DMS53 treated with DMSO at 0.1 percent for 48 hours (cell line): ENCODE results near the gene ARHGAP6.

Experiments
- DNase-seq: peaks from one replicate; lab custom pipeline; 2025; ENCODE audit not compliant: unreplicated experiment; lab: John Stamatoyannopoulos, UW

Gene ARHGAP6

GRCh38 chrX:11427453-11428071 lies 238.2 kb downstream of the ARHGAP6 start:
- DNase-seq: no peak

DNA sequence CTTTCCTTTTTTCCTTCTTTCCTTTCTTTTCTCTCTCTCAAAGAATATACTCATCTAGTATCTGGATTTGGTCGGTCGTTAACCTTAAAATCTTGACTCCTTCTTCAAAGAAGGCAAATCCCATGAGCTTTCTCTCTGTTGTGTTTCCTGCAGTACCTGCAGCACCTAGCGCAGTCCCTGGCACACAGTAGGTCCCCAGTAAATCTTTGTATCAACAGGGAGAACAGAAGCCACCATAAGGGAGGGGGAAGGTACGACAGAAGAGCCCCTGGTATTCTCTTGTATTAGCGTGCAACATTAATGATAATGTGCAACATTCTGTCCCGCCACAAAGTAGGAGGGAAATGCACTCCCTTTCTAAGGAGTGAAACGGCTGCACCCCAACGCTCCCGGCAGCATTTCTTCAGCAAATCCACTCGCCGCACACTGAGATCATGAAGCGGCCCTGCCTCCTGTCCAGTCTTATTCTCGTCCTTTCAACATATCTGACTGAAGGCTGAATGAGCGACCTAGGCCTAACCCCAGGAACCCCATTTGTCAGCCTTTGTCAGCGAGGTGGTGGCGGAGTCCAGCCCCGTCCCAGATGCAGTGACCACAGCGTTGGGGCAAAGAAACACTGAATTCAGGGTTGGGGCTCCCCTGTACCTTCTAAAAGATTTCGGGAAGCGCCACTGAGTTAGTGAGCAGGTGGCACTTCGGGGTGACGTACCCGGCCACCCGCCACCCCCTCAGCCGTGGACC lies 238.8 kb downstream of the ARHGAP6 start:
- DNase-seq: no peak

DNA sequence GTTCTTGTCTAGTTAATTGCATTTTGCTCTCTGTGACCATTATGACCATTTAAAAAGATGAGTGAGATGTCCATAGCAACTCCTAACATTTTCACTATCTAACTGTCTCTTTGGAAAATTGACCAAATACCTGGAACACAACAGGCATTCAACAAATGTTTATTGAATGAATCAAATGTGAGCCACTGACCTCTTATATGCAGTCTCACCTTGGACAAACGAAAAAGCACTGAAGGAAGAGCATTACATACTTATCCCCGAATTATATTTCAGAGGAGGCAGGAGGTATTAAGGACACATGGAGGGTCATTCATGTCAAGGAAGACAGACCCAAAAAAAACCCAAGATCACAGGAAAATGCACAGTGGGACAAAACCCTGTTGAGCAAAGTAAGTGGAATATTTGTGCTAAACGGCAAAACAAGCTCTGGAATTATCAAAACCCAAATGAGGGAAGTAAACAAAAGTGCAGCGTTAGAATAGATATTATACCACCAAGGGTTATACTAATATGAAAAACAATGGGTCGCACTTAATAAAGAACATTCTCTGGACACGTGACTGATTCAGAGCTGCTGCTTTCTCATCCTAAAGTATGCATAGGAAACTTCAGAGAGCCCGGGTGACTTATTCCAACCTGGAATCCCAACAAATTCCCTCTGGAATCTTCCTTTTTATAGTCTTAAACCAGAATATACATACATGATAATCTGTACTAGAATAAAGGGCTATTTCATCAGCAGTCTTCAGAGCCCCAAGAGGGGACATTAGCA lies 240.6 kb downstream of the ARHGAP6 start:
- no peak for DNase-seq

- no peak for DNase-seq
These were observed 241.8 kb downstream of the ARHGAP6 start for GRCh38 chrX:11423949-11424348.

DNA sequence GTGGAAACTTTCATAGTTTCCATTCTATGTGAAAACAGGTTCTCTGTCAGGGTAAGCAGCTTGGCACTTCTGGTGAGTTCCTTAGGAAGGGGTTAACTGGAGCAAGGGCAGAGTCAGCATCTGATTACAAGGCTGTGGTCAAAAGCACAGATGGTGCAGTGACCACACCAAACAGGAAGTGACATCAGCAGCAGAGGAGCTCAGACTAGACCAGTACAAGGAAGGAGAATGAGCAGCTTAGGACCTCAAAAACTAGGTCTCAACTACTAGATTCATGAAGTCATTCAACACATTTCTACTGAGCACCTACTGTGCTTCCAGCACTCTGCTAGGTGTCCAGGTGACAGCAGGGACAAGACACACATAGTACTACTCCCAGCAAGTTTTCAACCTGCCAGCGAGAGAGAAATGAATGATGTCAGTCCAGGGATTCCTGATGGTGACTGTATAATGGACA lies 242.3 kb downstream of the ARHGAP6 start:
- no peak for DNase-seq

- no peak for DNase-seq
These were observed 243.2 kb downstream of the ARHGAP6 start for GRCh38 chrX:11422525-11422857.

DNA sequence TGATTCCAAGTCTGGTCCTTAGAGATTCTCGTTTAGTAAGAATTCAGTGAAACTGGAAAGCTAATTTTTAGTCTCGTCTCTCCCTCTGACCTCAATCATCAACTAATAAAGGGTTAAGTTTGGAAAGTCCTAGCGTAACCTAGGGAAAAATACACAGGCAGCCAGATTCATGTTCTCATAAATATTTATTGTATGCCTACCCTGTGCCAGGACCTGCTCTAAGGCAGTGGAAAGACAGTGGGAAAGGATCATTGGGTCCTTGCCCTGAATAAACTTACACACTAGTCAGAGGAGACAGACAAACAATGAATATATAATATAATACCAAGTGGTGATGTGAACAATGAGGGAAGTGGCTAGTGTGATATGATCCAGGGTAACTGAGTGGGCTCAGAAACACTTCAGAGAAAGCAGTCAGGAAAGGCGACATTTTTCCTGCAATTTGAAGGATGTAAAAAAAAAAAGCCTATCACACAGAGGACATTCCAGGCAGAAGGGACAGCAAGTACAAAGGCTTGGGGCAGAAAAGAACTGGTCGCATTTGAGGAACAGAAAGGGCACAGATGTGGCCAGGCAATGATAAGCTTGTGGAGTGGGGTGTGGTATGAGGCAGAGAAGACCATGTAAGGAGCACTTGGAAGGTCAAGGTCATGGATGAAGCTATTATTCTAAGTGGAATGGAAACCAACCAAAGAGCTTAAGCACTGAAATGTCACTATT lies 243.8 kb downstream of the ARHGAP6 start:
- DNase-seq: no peak

GRCh38 chrX:11420851-11421250 lies 244.9 kb downstream of the ARHGAP6 start:
- DNase-seq: no peak

DNA sequence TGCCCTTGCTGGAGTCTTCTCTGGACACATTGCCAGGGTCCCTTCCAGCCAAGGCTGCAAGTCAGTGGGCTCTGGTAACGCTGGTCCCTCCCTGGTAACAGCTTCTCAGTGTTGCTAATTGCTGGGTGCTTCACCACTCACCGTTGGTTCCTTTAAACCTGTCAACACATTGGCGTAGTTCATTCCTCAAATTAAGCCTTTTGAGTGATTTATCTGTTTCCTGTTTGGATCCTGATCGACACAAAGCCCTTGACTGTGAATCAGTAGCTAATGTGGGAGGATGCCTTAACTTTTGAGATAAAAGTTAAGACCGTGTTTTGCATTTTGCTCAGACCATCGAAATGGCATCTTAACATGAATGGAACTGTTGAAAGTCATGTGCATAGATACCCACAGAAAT lies 246.6 kb downstream of the ARHGAP6 start:
- DNase-seq: no peak

- no peak for DNase-seq
These were observed 249.1 kb downstream of the ARHGAP6 start for GRCh38 chrX:11416600-11416999.

DNA sequence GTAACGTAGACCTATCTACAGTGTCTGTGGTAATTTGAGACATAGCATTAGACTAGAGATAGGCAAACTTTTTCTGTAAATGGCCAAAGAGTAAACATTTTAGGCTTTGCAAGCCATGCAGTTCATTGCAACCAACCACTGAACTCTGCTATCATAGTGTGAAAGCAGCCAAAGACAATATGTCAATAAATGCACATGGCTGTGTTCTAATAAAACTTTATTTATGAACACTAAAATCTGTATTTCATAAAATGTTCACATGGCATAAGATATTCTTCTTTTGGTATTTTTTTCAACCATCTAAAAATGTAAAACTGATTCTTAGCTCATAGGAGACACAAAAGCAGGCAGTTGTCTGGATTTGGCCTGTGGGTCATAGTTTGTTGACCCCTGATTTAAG lies 251.6 kb downstream of the ARHGAP6 start:
- DNase-seq: no peak

- no peak for DNase-seq
These were observed 252.8 kb downstream of the ARHGAP6 start for GRCh38 chrX:11412715-11413623.

- no peak for DNase-seq
These were observed 255.8 kb downstream of the ARHGAP6 start for GRCh38 chrX:11409957-11410356.

DNA sequence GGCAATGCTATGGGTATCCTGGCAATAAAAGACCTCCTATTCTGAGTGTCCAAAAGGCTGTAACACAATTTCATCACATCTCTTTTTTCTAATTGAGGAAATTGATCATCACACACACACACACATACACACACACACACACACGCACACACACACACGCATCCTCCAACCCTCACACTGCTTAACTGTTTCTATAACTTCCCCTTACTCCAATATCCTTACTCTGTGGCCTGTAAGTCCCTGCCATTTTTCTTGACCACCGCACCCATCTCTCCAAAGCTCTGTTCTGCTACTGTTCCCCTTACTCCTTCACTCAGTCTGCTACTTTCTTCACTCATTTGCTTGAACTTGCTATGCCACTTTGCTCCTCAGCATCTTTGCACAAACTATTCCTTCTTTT lies 256.9 kb downstream of the ARHGAP6 start:
- no peak for DNase-seq

- DNase-seq: no peak
These were observed 257.7 kb downstream of the ARHGAP6 start for GRCh38 chrX:11408109-11408405.

- DNase-seq: no peak
These were observed 258.2 kb downstream of the ARHGAP6 start for GRCh38 chrX:11407331-11408108.

GRCh38 chrX:11406109-11406765 lies 259.5 kb downstream of the ARHGAP6 start:
- DNase-seq: no peak

GRCh38 chrX:11403631-11404030 lies 262.1 kb downstream of the ARHGAP6 start:
- no peak for DNase-seq

- DNase-seq: no peak
These were observed 263.8 kb downstream of the ARHGAP6 start for GRCh38 chrX:11401966-11402365.
